ENCODE results near the gene RASAL3.
"Not testable (repeated sequence)": the region's sequence is repeated elsewhere in the genome, so short reads cannot be mapped to it uniquely, and the experiment has no call there.

Gene RASAL3

GRCh38 chr19:15464394-15465385 lies at the start of gene RASAL3:
TSS of gene RASAL3 (minus strand) at chr19:15464544. CDS start at chr19:15464358, 186 bp downstream.
- DNase-seq (ENCODE audit: low spot score): no peak

- no peak for DNase-seq (ENCODE audit: low spot score)
Measured at GRCh38 chr19:15511671-15512424, 47.5 kb upstream of the RASAL3 start.

- no peak for DNase-seq (ENCODE audit: low spot score)
Measured at GRCh38 chr19:15508035-15508710, 43.8 kb upstream of the RASAL3 start, which contains the start of gene CYP4F22. TSS of gene CYP4F22 (plus strand) at chr19:15508525. CDS start at chr19:15525337, 16,812 bp downstream.

- no peak for DNase-seq (ENCODE audit: low spot score)
Measured at GRCh38 chr19:15507068-15508034, 43.0 kb upstream of the RASAL3 start.

GRCh38 chr19:15506074-15506571 lies 41.8 kb upstream of the RASAL3 start:
- no peak for DNase-seq (ENCODE audit: low spot score)

GRCh38 chr19:15502264-15502663 lies 37.9 kb upstream of the RASAL3 start:
- DNase-seq (ENCODE audit: low spot score): no peak

GRCh38 chr19:15501596-15501995 lies 37.3 kb upstream of the RASAL3 start:
- no peak for DNase-seq (ENCODE audit: low spot score)

- no peak for DNase-seq (ENCODE audit: low spot score)
Measured at GRCh38 chr19:15498910-15499309, 34.6 kb upstream of the RASAL3 start.

GRCh38 chr19:15498156-15498858 lies 34.0 kb upstream of the RASAL3 start:
- no peak for DNase-seq (ENCODE audit: low spot score)

GRCh38 chr19:15495151-15495550 lies 30.8 kb upstream of the RASAL3 start:
- DNase-seq (ENCODE audit: low spot score): no peak

- no peak for DNase-seq (ENCODE audit: low spot score)
Measured at GRCh38 chr19:15488489-15489226, 24.3 kb upstream of the RASAL3 start.

GRCh38 chr19:15487038-15487437 lies 22.7 kb upstream of the RASAL3 start:
- DNase-seq (ENCODE audit: low spot score): no peak

GRCh38 chr19:15485768-15486167 lies 21.4 kb upstream of the RASAL3 start:
- not testable (repeated sequence) for DNase-seq (ENCODE audit: low spot score)

- DNase-seq (ENCODE audit: low spot score): not testable (repeated sequence)
Measured at GRCh38 chr19:15480996-15481395, 16.7 kb upstream of the RASAL3 start.

- no peak for DNase-seq (ENCODE audit: low spot score)
Measured at GRCh38 chr19:15479391-15480345, 15.3 kb upstream of the RASAL3 start, which contains the start of gene PGLYRP2. TSS of gene PGLYRP2 (minus strand) at chr19:15479501. CDS start at chr19:15479371, 130 bp downstream.

GRCh38 chr19:15476325-15476724 lies 12.0 kb upstream of the RASAL3 start:
- no peak for DNase-seq (ENCODE audit: low spot score)

GRCh38 chr19:15475611-15476010 lies 11.3 kb upstream of the RASAL3 start:
- DNase-seq (ENCODE audit: low spot score): no peak

GRCh38 chr19:15475169-15475568 lies 10.8 kb upstream of the RASAL3 start:
- DNase-seq (ENCODE audit: low spot score): no peak
